ENCODE measurements around the gene MATK. TPM values are rescaled to one million over a fixed set of nuclear protein-coding genes. Genes with fewer than 3 reads are reported as not detected.

MATK gene
- total RNA-seq, 1 experiment from 2014 or later, result 0.21 TPM

GRCh38 chr19:3771000-3771905, 14.9 kb downstream of the MATK start:
- Histone ChIP-seq H3K9me3 (ENCODE audit: control insufficient read depth, insufficient read depth, low read depth, low read length) (no peaks in the 10 kb centered on the region), H3K27me3 (ENCODE audit: control insufficient read depth, insufficient read depth, low read length) (no peaks in the 10 kb centered on the region), H3K36me3 (ENCODE audit: control insufficient read depth, insufficient read depth, low read length) (no peaks in the 10 kb centered on the region), H3K27ac (ENCODE audit: low read length) (no peak overlapping the region), H3K4me3 (ENCODE audit: low read depth in 2 of 2, low read length in 2 of 2) (no peak overlapping the region), H3K4me1 (ENCODE audit: control insufficient read depth, insufficient read depth, low read length) (no peaks in the 10 kb centered on the region)
- TF ChIP-seq REST (IDR thresholded peaks at IDR 0.05; ENCODE audit: insufficient read depth in 1 of 2, low read depth in 2 of 2, low read length in 1 of 2) (no peak), TCF7L2 (IDR thresholded peaks at IDR 0.05; ENCODE audit: low read depth, low read length) (no peak), CTCF (IDR thresholded peaks at IDR 0.05) (no peak), SIN3A (IDR thresholded peaks at IDR 0.05; ENCODE audit: borderline replicate concordance, insufficient read depth, low read depth, low read length) (no peak), POLR2AphosphoS5 (IDR thresholded peaks at IDR 0.05; ENCODE audit: low read depth, low read length) (no peak)
- DNase-seq (ENCODE audit: low read depth, low spot score), result no peak
- intact Hi-C loops (cut with micrococcal nuclease; ENCODE audit: unreplicated experiment), result no loop called here
- in situ Hi-C loops (cut with HindIII; ENCODE audit: low pct_unique_long_range_greater_than_20kb, low sequenced_read_pairs), result no loop called here
- BruUV-seq (replicated peaks), result no TSS peak
- peak; percentile 19; the same call in 1 of the 2 replicates for ATAC-seq
- CTCF ChIA-PET, result no interaction called here
- POLR2A ChIA-PET, result no interaction called here

- no peak for DNase-seq (ENCODE audit: low read depth, low spot score)
- Histone ChIP-seq H3K4me3 (ENCODE audit: low read depth in 2 of 2, low read length in 2 of 2) (no peak overlapping the region), H3K36me3 (ENCODE audit: control insufficient read depth, insufficient read depth, low read length) (no peaks in the 10 kb centered on the region), H3K4me1 (ENCODE audit: control insufficient read depth, insufficient read depth, low read length) (no peaks in the 10 kb centered on the region), H3K27me3 (ENCODE audit: control insufficient read depth, insufficient read depth, low read length) (no peaks in the 10 kb centered on the region), H3K9me3 (ENCODE audit: control insufficient read depth, insufficient read depth, low read depth, low read length) (no peaks in the 10 kb centered on the region), H3K27ac (ENCODE audit: low read length) (no peak overlapping the region)
- intact Hi-C loops (cut with micrococcal nuclease; ENCODE audit: unreplicated experiment), result no loop called here
- no peak for ATAC-seq
- in situ Hi-C loops (cut with HindIII; ENCODE audit: low pct_unique_long_range_greater_than_20kb, low sequenced_read_pairs), result no loop called here
- CTCF ChIA-PET, result no interaction called here
- no TSS peak for BruUV-seq (replicated peaks)
- no peak for TF ChIP-seq SIN3A (IDR thresholded peaks at IDR 0.05; ENCODE audit: borderline replicate concordance, insufficient read depth, low read depth, low read length)
- TF ChIP-seq CTCF (IDR thresholded peaks at IDR 0.05), result no peak
- POLR2A ChIA-PET, result no interaction called here
These were observed 15.8 kb downstream of the MATK start for GRCh38 chr19:3770136-3770999.

Data from Panc1 (cell line).